Mesenchymal stem cell (in vitro differentiated cells and primary cell): ENCODE data around the gene STAM2.
A peak's percentile ranks its signal among the peaks of the same experiment; 100 is the strongest.
"Not testable (repeated sequence)": the region's sequence is repeated elsewhere in the genome, so short reads cannot be mapped to it uniquely, and the experiment has no call there.

Source experiments
- DNase-seq: peaks from one replicate; pipeline ENCODE4 v3.0.0-alpha.2; 2013
- H2AFZ ChIP-seq: one replicate; pipeline ENCODE4 v1.6.1; 2013; ENCODE audit warnings: low read depth, mild to moderate bottlenecking, control low read depth, inconsistent platforms, low read length, moderate library complexity
- H2AK5ac ChIP-seq: 2 replicates; pipeline ENCODE4 v1.6.1; 2013; ENCODE audit warnings: low read length, moderate library complexity, mild to moderate bottlenecking, inconsistent platforms; ENCODE audit not compliant: severe bottlenecking
- H2BK120ac ChIP-seq: one replicate; pipeline ENCODE4 v1.6.1; 2013; ENCODE audit warnings: low read depth, mild to moderate bottlenecking, inconsistent platforms, low read length, moderate library complexity
- H2BK12ac ChIP-seq, 2 experiments: one replicate each; pipeline ENCODE4 v1.6.1; 2013; ENCODE audit warnings: inconsistent platforms in 2 of 2, low read length in 2 of 2, mild to moderate bottlenecking in 2 of 2, moderate library complexity in 2 of 2, control low read depth in 1 of 2
- H2BK15ac ChIP-seq: one replicate; pipeline ENCODE4 v1.6.1; 2013; ENCODE audit warnings: mild to moderate bottlenecking, low read depth, inconsistent platforms; ENCODE audit not compliant: poor library complexity, severe bottlenecking
- H2BK5ac ChIP-seq: 2 replicates; pipeline ENCODE4 v1.6.1; 2013; ENCODE audit warnings: low read depth, mild to moderate bottlenecking, low read length, control low read depth, inconsistent platforms; ENCODE audit not compliant: poor library complexity, severe bottlenecking
- H3K14ac ChIP-seq, 2 experiments: one replicate each; pipeline ENCODE4 v1.6.1; 2013; ENCODE audit warnings: inconsistent platforms in 2 of 2, low read length in 2 of 2, control low read depth in 1 of 2, mild to moderate bottlenecking in 1 of 2, moderate library complexity in 1 of 2
- H3K18ac ChIP-seq, 2 experiments: one replicate each; pipeline ENCODE4 v1.6.1; 2013; ENCODE audit warnings: inconsistent platforms in 2 of 2, low read length in 2 of 2, control low read depth in 1 of 2, low read depth in 1 of 2, mild to moderate bottlenecking in 1 of 2
- H3K23ac ChIP-seq, 2 experiments: one replicate each; pipeline ENCODE4 v1.6.1; 2013; ENCODE audit warnings: inconsistent platforms in 2 of 2, low read length in 2 of 2, mild to moderate bottlenecking in 2 of 2, moderate library complexity in 2 of 2, control low read depth in 1 of 2
- H3K27ac ChIP-seq: 2 replicates; pipeline ENCODE4 v1.5.1; 2013; ENCODE audit warnings: mild to moderate bottlenecking, moderate library complexity, low read length, control low read depth, inconsistent platforms; ENCODE audit not compliant: poor library complexity, severe bottlenecking
- H3K27me3 ChIP-seq, 2 experiments: 2 replicates each; pipeline versions ENCODE4 v1.6.1 to v1.7.0; 2013; ENCODE audit warnings: low read length in 2 of 2, mild to moderate bottlenecking in 2 of 2, moderate library complexity in 2 of 2, control low read depth in 1 of 2, inconsistent platforms in 1 of 2; ENCODE audit not compliant: control insufficient read depth in 1 of 2, insufficient read depth in 1 of 2
- H3K36me3 ChIP-seq, 2 experiments: 2 replicates each; pipeline versions ENCODE4 v1.6.1 to v1.7.0; 2013; ENCODE audit warnings: low read length in 2 of 2, control low read depth in 1 of 2, inconsistent platforms in 1 of 2, low read depth in 1 of 2, mild to moderate bottlenecking in 1 of 2; ENCODE audit not compliant: insufficient read depth in 2 of 2, control insufficient read depth in 1 of 2
- H3K4ac ChIP-seq, 2 experiments: one replicate each; pipeline ENCODE4 v1.6.1; 2013; ENCODE audit warnings: inconsistent platforms in 2 of 2, low read length in 2 of 2, mild to moderate bottlenecking in 2 of 2, moderate library complexity in 2 of 2, control low read depth in 1 of 2, low read depth in 1 of 2
- H3K4me1 ChIP-seq: 2 replicates; pipeline ENCODE4 v1.6.1; 2013; ENCODE audit warnings: low read depth, low read length, control low read depth; ENCODE audit not compliant: control insufficient read depth, insufficient read depth
- H3K4me2 ChIP-seq: 2 replicates; pipeline ENCODE4 v1.6.1; 2013; ENCODE audit warnings: low read length, mild to moderate bottlenecking, inconsistent platforms; ENCODE audit not compliant: poor library complexity, severe bottlenecking
- H3K4me3 ChIP-seq, 2 experiments: 2 replicates each; pipeline versions ENCODE4 v1.5.1 to v1.7.0; 2013; ENCODE audit warnings: low read length in 2 of 2, mild to moderate bottlenecking in 2 of 2, control low read depth in 1 of 2, low read depth in 1 of 2; ENCODE audit not compliant: insufficient read depth in 1 of 2
- H3K79me1 ChIP-seq: replicated peaks from 2 replicates; pipeline ENCODE4 v1.6.1; 2013; ENCODE audit warnings: mild to moderate bottlenecking, control low read depth, low read length, inconsistent platforms; ENCODE audit not compliant: poor library complexity, severe bottlenecking
- H3K9ac ChIP-seq: 2 replicates; pipeline ENCODE4 v1.7.0; 2013; ENCODE audit warnings: mild to moderate bottlenecking, low read length, moderate library complexity
- H3K9me3 ChIP-seq: 2 replicates; pipeline ENCODE4 v1.7.0; 2013; ENCODE audit warnings: mild to moderate bottlenecking, low read length; ENCODE audit not compliant: control insufficient read depth
- H4K8ac ChIP-seq: one replicate; pipeline ENCODE4 v1.6.1; 2013; ENCODE audit warnings: inconsistent platforms, mild to moderate bottlenecking, low read length, moderate library complexity
- H4K91ac ChIP-seq: one replicate; pipeline ENCODE4 v1.6.1; 2013; ENCODE audit warnings: mild to moderate bottlenecking, low read length, inconsistent platforms
- WGBS: methylation state at CpG from one replicate; pipeline ENCODE4 v1.1.7; 2013; ENCODE audit warnings: mixed read lengths; 5-methylcytosine and 5-hydroxymethylcytosine counted together

Gene STAM2

DNA sequence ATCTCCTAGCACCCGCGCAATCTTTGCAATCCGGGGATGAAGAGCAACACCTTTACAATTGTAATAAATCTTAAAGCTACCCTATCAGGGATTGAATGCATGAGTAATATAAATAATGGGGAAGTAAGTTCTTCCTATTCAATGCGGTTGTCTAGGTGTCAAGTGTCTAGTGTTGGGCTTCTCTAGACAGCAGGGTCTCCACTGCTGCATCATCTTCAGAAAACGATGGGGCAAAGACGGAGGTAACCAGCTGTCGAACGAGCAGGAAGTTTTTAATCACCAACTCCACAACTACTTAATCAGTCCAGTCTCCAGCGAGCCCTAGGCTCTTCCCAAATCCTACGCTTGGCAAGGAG, 573 bp downstream of the STAM2 start:
- DNase-seq: no peak
- Histone ChIP-seq H4K91ac (no peak overlapping the region), H3K79me1 (peaks cover 2% of the 10 kb centered on the region), H2AK5ac (no peak overlapping the region), H4K8ac (peak overlapping the region; percentile 89), H3K27me3 (no peaks in the 10 kb centered on the region), H3K23ac (no peak overlapping the region), H3K14ac (peak overlapping the region in 1 of 2 experiments; percentile 46), H2BK120ac (no peak overlapping the region), H3K4ac (peak overlapping the region in 1 of 2 experiments; percentile 63), H2BK15ac (no peak overlapping the region), H3K4me3 (peak overlapping the region; percentile 90 to 92), H2BK12ac (no peak overlapping the region), H3K9me3 (no peaks in the 10 kb centered on the region), H3K4me2 (peak overlapping the region; percentile 30), H3K4me1 (no peaks in the 10 kb centered on the region), H3K36me3 (no peaks in the 10 kb centered on the region), H2BK5ac (peak overlapping the region; percentile 63), H2AFZ (peak overlapping the region; percentile 79), H3K27ac (peak overlapping the region; percentile 99), H3K9ac (peak overlapping the region; percentile 97), H3K18ac (peak overlapping the region; percentile 96 to 100)
- WGBS: 0% methylated on average over 7 of the region's 10 CpGs

DNA sequence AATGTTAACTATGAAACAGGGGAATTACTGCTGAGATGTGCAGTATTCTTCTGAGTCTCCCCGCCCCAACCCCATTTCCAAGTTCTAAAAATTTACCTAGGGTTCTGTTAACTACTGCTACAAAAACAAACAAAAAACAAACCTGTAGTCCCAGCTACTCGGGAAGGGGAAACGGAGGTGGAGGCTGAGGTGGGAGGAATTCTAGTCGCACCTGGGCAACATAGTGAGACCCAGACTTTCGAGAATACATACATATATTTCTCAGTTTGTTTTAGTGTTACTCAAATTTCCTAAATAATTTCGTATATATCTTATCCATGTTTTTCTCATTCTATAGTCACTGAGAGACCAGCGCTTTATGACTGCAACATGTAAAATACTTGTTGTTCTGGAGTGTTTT, 989 bp downstream of the STAM2 start:
- Histone ChIP-seq H3K4me1 (no peaks in the 10 kb centered on the region), H3K23ac (no peak overlapping the region), H3K9ac (peak overlapping the region; percentile 97), H4K91ac (no peak overlapping the region), H2BK15ac (no peak overlapping the region), H3K4ac (no peak overlapping the region), H2AFZ (no peak overlapping the region), H3K79me1 (peaks cover 2% of the 10 kb centered on the region), H2AK5ac (no peak overlapping the region), H3K9me3 (no peaks in the 10 kb centered on the region), H4K8ac (no peak overlapping the region), H3K14ac (no peak overlapping the region), H3K27ac (no peak overlapping the region), H3K36me3 (no peaks in the 10 kb centered on the region), H2BK120ac (no peak overlapping the region), H3K27me3 (no peaks in the 10 kb centered on the region), H2BK12ac (no peak overlapping the region), H2BK5ac (no peak overlapping the region), H3K4me2 (peak overlapping the region; percentile 84), H3K4me3 (peak overlapping the region in 1 of 2 experiments; percentile 92), H3K18ac (no peak overlapping the region)
- WGBS: 60% methylated on average over 1 of the region's 7 CpGs
- no peak for DNase-seq

DNA sequence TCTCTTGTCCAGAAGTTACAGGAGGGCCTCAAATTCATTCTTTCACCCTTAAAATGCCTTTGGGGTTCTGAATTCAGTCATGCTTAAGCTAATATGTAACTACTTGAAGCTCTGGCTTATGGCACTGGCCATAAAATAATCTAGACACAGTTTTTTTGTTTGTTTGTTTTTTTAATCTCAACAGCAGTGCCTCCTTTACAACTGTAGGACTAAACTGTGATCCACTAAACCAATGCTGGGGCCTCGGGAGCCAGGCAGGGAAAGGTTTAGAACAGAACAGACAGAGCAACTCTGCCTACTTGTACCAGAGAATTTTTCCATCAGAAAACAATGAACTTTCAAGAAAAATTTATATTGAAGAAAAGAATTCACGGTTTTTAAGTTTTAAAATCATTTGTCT, 1.7 kb downstream of the STAM2 start:
- H2BK5ac ChIP-seq: no peak overlapping the region
- no peak for DNase-seq
- no peak overlapping the region for H2AFZ ChIP-seq
- H3K14ac ChIP-seq: no peak overlapping the region
- no peak overlapping the region for H4K8ac ChIP-seq
- WGBS: 14% methylated on average over 1 of the region's 2 CpGs
- no peak overlapping the region for H4K91ac ChIP-seq
- H3K18ac ChIP-seq: no peak overlapping the region
- H2BK15ac ChIP-seq: no peak overlapping the region
- no peak overlapping the region for H2BK12ac ChIP-seq
- H2AK5ac ChIP-seq: no peak overlapping the region
- H3K36me3 ChIP-seq: no peaks in the 10 kb centered on the region
- no peaks in the 10 kb centered on the region for H3K27me3 ChIP-seq
- no peak overlapping the region for H3K27ac ChIP-seq
- peak overlapping the region; percentile 34 for H3K4me2 ChIP-seq
- peaks cover 2% of the 10 kb centered on the region for H3K79me1 ChIP-seq
- peak overlapping the region in 1 of 2 experiments; percentile 92 for H3K4me3 ChIP-seq
- H2BK120ac ChIP-seq: no peak overlapping the region
- no peak overlapping the region for H3K23ac ChIP-seq
- H3K9ac ChIP-seq: peak overlapping the region; percentile 97
- peaks cover 3% of the 10 kb centered on the region for H3K4me1 ChIP-seq
- no peak overlapping the region for H3K4ac ChIP-seq
- H3K9me3 ChIP-seq: no peaks in the 10 kb centered on the region

DNA sequence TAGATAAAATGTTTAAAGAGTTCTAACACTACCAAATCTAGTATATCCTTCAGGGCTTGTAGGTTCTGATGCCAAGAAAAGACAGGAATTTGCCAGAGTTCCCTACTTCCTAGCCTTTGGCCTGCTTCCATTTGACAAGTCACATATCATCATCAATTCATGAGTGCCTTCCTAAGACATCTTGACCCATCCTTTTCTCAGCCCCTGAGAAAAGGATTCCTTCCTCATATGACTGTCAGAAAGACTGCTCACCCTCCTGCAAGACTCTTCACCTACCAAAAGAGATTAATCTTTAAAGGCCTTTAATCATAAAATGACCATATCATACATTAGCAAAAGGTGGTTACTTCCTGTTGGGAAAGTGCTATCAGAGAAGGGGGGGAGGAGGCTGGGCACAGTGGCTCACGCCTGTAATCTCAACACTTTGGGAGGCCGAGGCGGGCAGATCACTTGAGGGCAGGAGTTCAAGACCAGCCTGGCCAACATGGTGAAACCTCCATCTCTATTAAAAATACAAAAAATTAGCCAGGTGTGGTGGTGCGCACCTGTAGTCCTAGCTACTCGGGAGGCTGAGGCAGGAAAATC, 3.3 kb downstream of the STAM2 start:
- not testable (repeated sequence) for H3K4me2 ChIP-seq, H2BK15ac ChIP-seq, H2BK5ac ChIP-seq, H3K18ac ChIP-seq, H2BK120ac ChIP-seq, H3K27ac ChIP-seq, H3K9me3 ChIP-seq, H3K4me1 ChIP-seq, H2AK5ac ChIP-seq, H4K8ac ChIP-seq, H4K91ac ChIP-seq, DNase-seq, H3K79me1 ChIP-seq, H2AFZ ChIP-seq, H3K4ac ChIP-seq, H3K23ac ChIP-seq, H2BK12ac ChIP-seq, H3K27me3 ChIP-seq, H3K14ac ChIP-seq, H3K36me3 ChIP-seq
- WGBS: 98% methylated on average over 4 of the region's 5 CpGs
- peak overlapping the region in 1 of 2 experiments; percentile 27 for H3K4me3 ChIP-seq
- H3K9ac ChIP-seq: peak overlapping the region; percentile 57
